Keratinocyte (primary cell): Measurements from ENCODE around the gene ARID3B. TPM values are rescaled to one million over a fixed set of nuclear protein-coding genes. Genes with fewer than 3 reads are reported as not detected.

ENCODE experiments used
- DNase-seq: peaks from one replicate; pipeline ENCODE4 v3.0.0-alpha.2; 2011; ENCODE audit warnings: low read depth, missing footprints, low spot score
- FAIRE-seq: peaks from 2 replicates; lab custom pipeline; 2011; peaks lifted over from hg19 to GRCh38; lab: Jason Lieb, UNC
- H2AFZ ChIP-seq: 2 replicates; pipeline ENCODE4 v1.6.0; 2012; ENCODE audit warnings: low read length, control low read depth, inconsistent platforms; ENCODE audit not compliant: control insufficient read depth
- H3K27ac ChIP-seq: 2 replicates; pipeline ENCODE4 v1.5.1; 2011; ENCODE audit warnings: low read length; ENCODE audit not compliant: control insufficient read depth, insufficient read depth
- H3K27me3 ChIP-seq: 3 replicates; pipeline ENCODE4 v1.6.0; 2011; ENCODE audit warnings: low read length; ENCODE audit not compliant: control insufficient read depth, insufficient read depth; ENCODE audit errors: extremely low read depth
- H3K36me3 ChIP-seq, 2 experiments: 2 replicates in 1 of 2; 3 replicates in 1 of 2; pipeline ENCODE4 v1.5.1; 2011; ENCODE audit warnings: low read length in 2 of 2, mild to moderate bottlenecking in 1 of 2; ENCODE audit not compliant: control insufficient read depth in 2 of 2, insufficient read depth in 2 of 2; ENCODE audit errors: extremely low read depth in 1 of 2
- H3K4me1 ChIP-seq: 3 replicates; pipeline ENCODE4 v1.5.1; 2011; ENCODE audit warnings: low read length; ENCODE audit not compliant: control insufficient read depth, insufficient read depth; ENCODE audit errors: extremely low read depth
- H3K4me2 ChIP-seq: 3 replicates; pipeline ENCODE4 v1.6.0; 2011; ENCODE audit warnings: low read depth, low read length; ENCODE audit not compliant: control insufficient read depth, insufficient read depth; ENCODE audit errors: extremely low read depth
- H3K4me3 ChIP-seq, 3 experiments: fragments of 200-600 bp in 1 of 3; sonication (generic) in 1 of 3; 2 replicates in 2 of 3; 3 replicates in 1 of 3; pipeline ENCODE4 v1.5.1; 2011 to 2016; ENCODE audit warnings: low read length in 3 of 3, mild to moderate bottlenecking in 3 of 3, control low read depth in 2 of 3, inconsistent platforms in 1 of 3, low read depth in 1 of 3, mixed read lengths in 1 of 3, mixed run types in 1 of 3, moderate library complexity in 1 of 3; ENCODE audit not compliant: control insufficient read depth in 2 of 3, insufficient read depth in 2 of 3; ENCODE audit errors: extremely low read depth in 1 of 3
- H3K79me2 ChIP-seq: 2 replicates; pipeline ENCODE4 v1.6.0; 2012; ENCODE audit warnings: low read length; ENCODE audit not compliant: control insufficient read depth, insufficient read depth
- H3K9ac ChIP-seq: 3 replicates; pipeline ENCODE4 v1.6.0; 2011; ENCODE audit warnings: low read length; ENCODE audit not compliant: control insufficient read depth, insufficient read depth; ENCODE audit errors: extremely low read depth
- H3K9me1 ChIP-seq: 3 replicates; pipeline ENCODE4 v1.6.0; 2011; ENCODE audit warnings: low read length; ENCODE audit not compliant: control insufficient read depth, insufficient read depth; ENCODE audit errors: extremely low read depth
- H3K9me3 ChIP-seq: 2 replicates; pipeline ENCODE4 v1.5.1; 2012; ENCODE audit warnings: low read depth, low read length; ENCODE audit not compliant: control insufficient read depth
- H4K20me1 ChIP-seq: 3 replicates; pipeline ENCODE4 v1.6.0; 2011; ENCODE audit warnings: low read length; ENCODE audit not compliant: control insufficient read depth, insufficient read depth; ENCODE audit errors: extremely low read depth
- EZH2 ChIP-seq: IDR thresholded peaks from one replicate; pipeline ENCODE4 v1.6.1; 2012; ENCODE audit warnings: inconsistent platforms, mild to moderate bottlenecking, low read length, moderate library complexity
- dilution Hi-C: fragments of 300-500 bp; cut with MboI; formaldehyde crosslinking; loops from one replicate; pipeline ENCODE4 v1.7.0; 2020; ENCODE audit warnings: low sequenced_read_pairs; ENCODE audit not compliant: extremely low pct_ligation_motif_present
- polyA plus RNA-seq, 5 experiments: library from polyadenylated mRNA; depleted of rRNA in 3 of 5; stranded (reverse) in 3 of 5; stranded (forward) in 1 of 5; unstranded in 1 of 5; fragments of >200 nt; gene quantifications; 1 replicate in 1 of 5; 2 replicates in 3 of 5; 3 replicates in 1 of 5; pipeline versions ENCODE4 v1.2.1 to v1.2.3, GENCODE V29; 2011 to 2012; ENCODE audit warnings: missing spikeins in 2 of 5, low read depth in 1 of 5, low replicate concordance in 1 of 5
- TF ChIP-seq, protein P1 (sequence below), 3 experiments: IDR thresholded peaks in 1 of 3; conservative IDR thresholded peaks in 1 of 3; optimal IDR thresholded peaks in 1 of 3; 2 replicates in 2 of 3; 3 replicates in 1 of 3; pipeline versions ENCODE3 to v1.5.1; 2011; ENCODE audit warnings: low read length in 3 of 3, mild to moderate bottlenecking in 3 of 3, moderate library complexity in 2 of 3, control low read depth in 1 of 3, inconsistent platforms in 1 of 3; ENCODE audit not compliant: insufficient read depth in 2 of 3; ENCODE audit errors: extremely low read depth in 1 of 3

ARID3B gene
- polyA plus RNA-seq, 1 donor (not counting 4 experiments of a cell fraction or from before 2014, with no cell fraction given): 3.6 TPM

DNA sequence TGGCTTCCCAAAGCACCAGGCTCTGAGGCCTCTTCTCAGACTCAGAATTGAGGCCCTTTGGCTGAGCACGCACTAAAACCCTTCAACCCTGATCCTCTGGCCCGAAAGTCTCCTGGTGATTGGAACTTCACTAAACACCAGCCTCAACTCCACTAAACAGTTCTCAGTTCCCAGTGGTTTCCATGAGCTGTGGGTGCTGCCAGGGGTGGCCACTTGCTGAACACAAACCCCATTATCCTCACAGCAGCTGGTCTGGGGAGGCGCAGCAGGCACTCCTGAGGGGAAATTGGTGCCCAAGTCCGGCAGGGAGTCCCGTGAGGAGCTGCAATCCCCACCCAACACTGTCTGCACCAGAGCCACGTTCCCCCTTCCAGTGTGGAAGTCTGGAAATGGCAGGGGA lies 70.8 kb downstream of the ARID3B start:
- Histone ChIP-seq H3K27ac (no peak overlapping the region), H3K4me1 (peaks cover 13% of the 10 kb centered on the region), H3K4me3 (no peak overlapping the region), H2AFZ (no peak overlapping the region), H3K36me3 (no peaks in the 10 kb centered on the region), H3K9ac (no peak overlapping the region), H3K79me2 (peaks cover 12% of the 10 kb centered on the region), H3K4me2 (no peak overlapping the region), H3K27me3 (peaks cover 8% of the 10 kb centered on the region), H4K20me1 (no peaks in the 10 kb centered on the region), H3K9me3 (no peaks in the 10 kb centered on the region), H3K9me1 (no peaks in the 10 kb centered on the region)
- no peak for FAIRE-seq
- no peak for DNase-seq
- dilution Hi-C loops: no loop called here
- TF ChIP-seq EZH2: no peak

DNA sequence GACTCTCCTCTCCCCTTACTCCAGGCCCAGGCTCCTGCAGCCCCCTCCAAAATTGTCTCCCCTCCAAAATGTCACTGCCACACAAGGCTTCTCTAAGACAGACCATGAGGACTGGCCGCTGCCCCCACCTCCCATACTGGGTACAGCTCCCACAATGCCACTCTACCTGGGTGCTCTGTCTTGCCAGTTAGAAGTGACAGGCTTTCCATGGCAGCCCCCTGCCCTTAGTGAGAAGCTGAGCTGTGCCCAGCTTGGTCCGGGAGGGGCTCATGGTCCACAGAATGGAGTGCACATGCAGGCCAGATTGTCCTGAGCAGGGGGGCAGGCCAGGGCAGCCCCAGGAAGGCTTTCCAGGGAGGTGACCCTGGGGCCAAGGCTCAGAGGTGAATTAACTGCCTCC lies 71.7 kb downstream of the ARID3B start:
- Histone ChIP-seq H3K4me3 (no peak overlapping the region), H3K9me3 (no peaks in the 10 kb centered on the region), H3K79me2 (peaks cover 21% of the 10 kb centered on the region), H3K27ac (no peak overlapping the region), H3K36me3 (peaks cover 0 to 3% of the 10 kb centered on the region in 2 experiments), H4K20me1 (peaks cover 8% of the 10 kb centered on the region), H3K4me2 (no peak overlapping the region), H3K27me3 (peaks cover 8% of the 10 kb centered on the region), H3K4me1 (peaks cover 21% of the 10 kb centered on the region), H3K9me1 (no peaks in the 10 kb centered on the region), H2AFZ (no peak overlapping the region), H3K9ac (no peak overlapping the region)
- DNase-seq: no peak
- dilution Hi-C loops: no loop called here
- TF ChIP-seq, protein P1, sequence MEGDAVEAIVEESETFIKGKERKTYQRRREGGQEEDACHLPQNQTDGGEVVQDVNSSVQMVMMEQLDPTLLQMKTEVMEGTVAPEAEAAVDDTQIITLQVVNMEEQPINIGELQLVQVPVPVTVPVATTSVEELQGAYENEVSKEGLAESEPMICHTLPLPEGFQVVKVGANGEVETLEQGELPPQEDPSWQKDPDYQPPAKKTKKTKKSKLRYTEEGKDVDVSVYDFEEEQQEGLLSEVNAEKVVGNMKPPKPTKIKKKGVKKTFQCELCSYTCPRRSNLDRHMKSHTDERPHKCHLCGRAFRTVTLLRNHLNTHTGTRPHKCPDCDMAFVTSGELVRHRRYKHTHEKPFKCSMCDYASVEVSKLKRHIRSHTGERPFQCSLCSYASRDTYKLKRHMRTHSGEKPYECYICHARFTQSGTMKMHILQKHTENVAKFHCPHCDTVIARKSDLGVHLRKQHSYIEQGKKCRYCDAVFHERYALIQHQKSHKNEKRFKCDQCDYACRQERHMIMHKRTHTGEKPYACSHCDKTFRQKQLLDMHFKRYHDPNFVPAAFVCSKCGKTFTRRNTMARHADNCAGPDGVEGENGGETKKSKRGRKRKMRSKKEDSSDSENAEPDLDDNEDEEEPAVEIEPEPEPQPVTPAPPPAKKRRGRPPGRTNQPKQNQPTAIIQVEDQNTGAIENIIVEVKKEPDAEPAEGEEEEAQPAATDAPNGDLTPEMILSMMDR (optimal IDR thresholded peaks at IDR 0.05 in 1 of 3, IDR thresholded peaks at IDR 0.05 in 1 of 3, conservative IDR thresholded peaks at IDR 0.05 in 1 of 3; ENCODE audit: extremely low read depth in 1 of 3, insufficient read depth in 2 of 3, low read length in 3 of 3): no peak
- no peak for TF ChIP-seq EZH2
- FAIRE-seq: no peak
